ENCODE results near the gene PLTP. TPM values are rescaled to one million over a fixed set of nuclear protein-coding genes. Genes with fewer than 3 reads are reported as not detected.

The PLTP gene
- total and polyA plus RNA-seq, 2 of the 13 experiments (the other 11 are each of a cell fraction or from before 2014, with no cell fraction given): 16.9 to 28.6 TPM

DNA sequence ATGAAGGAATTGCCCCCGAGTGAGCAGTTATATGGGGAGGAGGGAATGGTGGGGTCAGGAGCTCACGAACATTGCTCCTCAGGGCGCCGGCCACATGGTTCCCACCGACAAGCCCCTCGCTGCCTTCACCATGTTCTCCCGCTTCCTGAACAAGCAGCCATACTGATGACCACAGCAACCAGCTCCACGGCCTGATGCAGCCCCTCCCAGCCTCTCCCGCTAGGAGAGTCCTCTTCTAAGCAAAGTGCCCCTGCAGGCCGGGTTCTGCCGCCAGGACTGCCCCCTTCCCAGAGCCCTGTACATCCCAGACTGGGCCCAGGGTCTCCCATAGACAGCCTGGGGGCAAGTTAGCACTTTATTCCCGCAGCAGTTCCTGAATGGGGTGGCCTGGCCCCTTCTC, 13.7 kb downstream of the PLTP start:
- Histone ChIP-seq H4K20me1 (ENCODE audit: insufficient read depth, low read length) (no peaks in the 10 kb centered on the region), H3K4me3 (replicated peaks in 1 of 3; ENCODE audit: insufficient read depth in 1 of 3, low read depth in 2 of 3, low read length in 3 of 3) (no peak overlapping the region), H3K9me3 (ENCODE audit: low read length) (no peaks in the 10 kb centered on the region), H3K4me2 (ENCODE audit: low read depth, low read length) (no peak overlapping the region), H3K9ac (ENCODE audit: insufficient read depth, low read depth, low read length) (no peak overlapping the region), H3K27me3 (ENCODE audit: control insufficient read depth in 1 of 2, insufficient read depth in 2 of 2, low read length in 2 of 2) (no peaks in the 10 kb centered on the region), H3K79me2 (ENCODE audit: insufficient read depth, low read length) (no peaks in the 10 kb centered on the region), H3K27ac (ENCODE audit: extremely low read length, insufficient read depth, low read length) (no peak overlapping the region), H3K36me3 (replicated peaks in 1 of 2; ENCODE audit: control insufficient read depth in 1 of 2, insufficient read depth in 2 of 2, low read length in 2 of 2) (peaks cover 45 to 52% of the 10 kb centered on the region in 2 experiments), H3K4me1 (ENCODE audit: insufficient read depth, low read length) (no peaks in the 10 kb centered on the region; the same call in 1 of the 2 replicates), H2AFZ (ENCODE audit: low read length) (no peak overlapping the region)
- 94% methylated on average over 12 of the region's 12 CpGs for WGBS (ENCODE audit: low lambda C conversion rate)
- TF ChIP-seq RBFOX2 (IDR thresholded peaks at IDR 0.05; ENCODE audit: low read depth, low read length): 0 out of 2 replicates have a peak, but pooled peaks have one; percentile 18
- peak; percentile 68 for TF ChIP-seq AGO2 (optimal IDR thresholded peaks at IDR 0.05; ENCODE audit: low read depth, low read length)
- TF ChIP-seq CBFB (CRISPR knock-in tag; IDR thresholded peaks at IDR 0.05): no peak
- no peak for TF ChIP-seq LCORL (IDR thresholded peaks at IDR 0.05)
- TF ChIP-seq LCORL (CRISPR knock-in tag; IDR thresholded peaks at IDR 0.05): no peak
- in situ Hi-C loops (cut with HindIII; ENCODE audit: extremely low pct_ligation_motif_present, low pct_unique_long_range_greater_than_20kb): no loop called here
- intact Hi-C loops (cut with micrococcal nuclease; ENCODE audit: unreplicated experiment): no loop called here
- FAIRE-seq (no peak), ATAC-seq (peak; percentile 6; the same call in 1 of the 3 replicates), DNase-seq (ENCODE audit: low spot score) (no peak)
- ChIA-PET POLR2A (interaction anchor here (0.9 to 4.7 kb wide), 5 partner anchors 11 to 38 kb away, joined by 3 to 24 read pairs (median 4); partner anchors contain the start of gene PCIF1), CTCF (ENCODE audit: low intra/inter-chr PET ratio, low total read pairs) (no interaction called here)
- no TSS peak for BruUV-seq (replicated peaks)

DNA sequence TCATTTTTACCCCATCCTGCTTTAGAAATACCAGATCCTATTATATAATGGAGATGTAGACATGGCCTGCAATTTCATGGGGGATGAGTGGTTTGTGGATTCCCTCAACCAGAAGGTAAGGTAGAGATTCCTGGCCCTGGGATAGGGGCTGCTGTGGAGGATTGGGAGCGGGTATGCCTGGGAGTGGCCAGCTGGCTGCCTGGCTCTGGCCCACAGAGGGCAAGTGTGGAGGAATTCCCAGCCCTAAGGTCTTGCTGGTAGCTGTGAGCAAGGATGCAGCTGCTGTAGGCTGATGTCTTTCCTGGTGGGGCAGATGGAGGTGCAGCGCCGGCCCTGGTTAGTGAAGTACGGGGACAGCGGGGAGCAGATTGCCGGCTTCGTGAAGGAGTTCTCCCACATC, 14.3 kb downstream of the PLTP start:
- POLR2A ChIA-PET: interaction anchor here (0.9 to 4.7 kb wide), 6 partner anchors 8 to 39 kb away, joined by 3 to 24 read pairs (median 8); partner anchors contain the start of gene PCIF1
- WGBS (ENCODE audit: low lambda C conversion rate): 98% methylated on average over 7 of the region's 7 CpGs
- intact Hi-C loops (cut with micrococcal nuclease; ENCODE audit: unreplicated experiment): no loop called here

More for the DNA sequence above, 14.3 kb downstream of the PLTP start:
- Histone ChIP-seq H3K4me1 (ENCODE audit: insufficient read depth, low read length) (peaks cover 5% of the 10 kb centered on the region), H3K4me3 (replicated peaks in 1 of 3; ENCODE audit: insufficient read depth in 1 of 3, low read depth in 2 of 3, low read length in 3 of 3) (no peak overlapping the region), H3K4me2 (ENCODE audit: low read depth, low read length) (no peak overlapping the region), H4K20me1 (ENCODE audit: insufficient read depth, low read length) (no peaks in the 10 kb centered on the region), H3K79me2 (ENCODE audit: insufficient read depth, low read length) (no peaks in the 10 kb centered on the region), H3K27ac (ENCODE audit: extremely low read length, insufficient read depth, low read length) (no peak overlapping the region), H3K9ac (ENCODE audit: insufficient read depth, low read depth, low read length) (no peak overlapping the region), H3K9me3 (ENCODE audit: low read length) (no peaks in the 10 kb centered on the region), H2AFZ (ENCODE audit: low read length) (no peak overlapping the region), H3K27me3 (ENCODE audit: control insufficient read depth in 1 of 2, insufficient read depth in 2 of 2, low read length in 2 of 2) (no peaks in the 10 kb centered on the region), H3K36me3 (replicated peaks in 1 of 2; ENCODE audit: control insufficient read depth in 1 of 2, insufficient read depth in 2 of 2, low read length in 2 of 2) (peaks cover 51 to 57% of the 10 kb centered on the region in 2 experiments)
- FAIRE-seq (no peak), ATAC-seq (no peak), DNase-seq (ENCODE audit: low spot score) (no peak)
- CTCF ChIA-PET (ENCODE audit: low intra/inter-chr PET ratio, low total read pairs): no interaction called here
- in situ Hi-C loops (cut with HindIII; ENCODE audit: extremely low pct_ligation_motif_present, low pct_unique_long_range_greater_than_20kb): no loop called here
- BruUV-seq (replicated peaks): no TSS peak
- no peak for TF ChIP-seq SRSF4 (IDR thresholded peaks at IDR 0.05; ENCODE audit: low read depth, low read length, poor library complexity, severe bottlenecking)
- no peak for TF ChIP-seq ZNF577 (CRISPR knock-in tag; IDR thresholded peaks at IDR 0.05; ENCODE audit: borderline replicate concordance, low read depth)
- TF ChIP-seq ZBTB7B (CRISPR knock-in tag; IDR thresholded peaks at IDR 0.05): no peak
- peak; percentile 29 for TF ChIP-seq AGO2 (optimal IDR thresholded peaks at IDR 0.05; ENCODE audit: low read depth, low read length)
- no peak for TF ChIP-seq SRSF1 (optimal IDR thresholded peaks at IDR 0.05; ENCODE audit: low read depth, low read length)
- TF ChIP-seq POLR2G (IDR thresholded peaks at IDR 0.05; ENCODE audit: low read depth, low read length): peak; percentile 25; the same call in 1 of the 2 replicates
- TF ChIP-seq RELA (CRISPR knock-in tag; IDR thresholded peaks at IDR 0.05): no peak
- TF ChIP-seq, protein P1, sequence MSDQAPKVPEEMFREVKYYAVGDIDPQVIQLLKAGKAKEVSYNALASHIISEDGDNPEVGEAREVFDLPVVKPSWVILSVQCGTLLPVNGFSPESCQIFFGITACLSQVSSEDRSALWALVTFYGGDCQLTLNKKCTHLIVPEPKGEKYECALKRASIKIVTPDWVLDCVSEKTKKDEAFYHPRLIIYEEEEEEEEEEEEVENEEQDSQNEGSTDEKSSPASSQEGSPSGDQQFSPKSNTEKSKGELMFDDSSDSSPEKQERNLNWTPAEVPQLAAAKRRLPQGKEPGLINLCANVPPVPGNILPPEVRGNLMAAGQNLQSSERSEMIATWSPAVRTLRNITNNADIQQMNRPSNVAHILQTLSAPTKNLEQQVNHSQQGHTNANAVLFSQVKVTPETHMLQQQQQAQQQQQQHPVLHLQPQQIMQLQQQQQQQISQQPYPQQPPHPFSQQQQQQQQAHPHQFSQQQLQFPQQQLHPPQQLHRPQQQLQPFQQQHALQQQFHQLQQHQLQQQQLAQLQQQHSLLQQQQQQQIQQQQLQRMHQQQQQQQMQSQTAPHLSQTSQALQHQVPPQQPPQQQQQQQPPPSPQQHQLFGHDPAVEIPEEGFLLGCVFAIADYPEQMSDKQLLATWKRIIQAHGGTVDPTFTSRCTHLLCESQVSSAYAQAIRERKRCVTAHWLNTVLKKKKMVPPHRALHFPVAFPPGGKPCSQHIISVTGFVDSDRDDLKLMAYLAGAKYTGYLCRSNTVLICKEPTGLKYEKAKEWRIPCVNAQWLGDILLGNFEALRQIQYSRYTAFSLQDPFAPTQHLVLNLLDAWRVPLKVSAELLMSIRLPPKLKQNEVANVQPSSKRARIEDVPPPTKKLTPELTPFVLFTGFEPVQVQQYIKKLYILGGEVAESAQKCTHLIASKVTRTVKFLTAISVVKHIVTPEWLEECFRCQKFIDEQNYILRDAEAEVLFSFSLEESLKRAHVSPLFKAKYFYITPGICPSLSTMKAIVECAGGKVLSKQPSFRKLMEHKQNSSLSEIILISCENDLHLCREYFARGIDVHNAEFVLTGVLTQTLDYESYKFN (CRISPR knock-in tag; conservative IDR thresholded peaks at IDR 0.05): no peak
- TF ChIP-seq ZSCAN12 (CRISPR knock-in tag; IDR thresholded peaks at IDR 0.05): no peak

Data from HepG2 (cell line).